Bronchial epithelial cell (primary cell): Measurements from ENCODE around the gene EIF4ENIF1. TPM values are rescaled to one million over a fixed set of nuclear protein-coding genes. Genes with fewer than 3 reads are reported as not detected.
"Not testable (repeated sequence)": the region's sequence is repeated elsewhere in the genome, so short reads cannot be mapped to it uniquely, and the experiment has no call there.

ENCODE experiments used
- DNase-seq: peaks from one replicate; pipeline ENCODE4 v3.0.0-alpha.2; 2010; ENCODE audit warnings: low read depth
- FAIRE-seq: peaks from 2 replicates; lab custom pipeline; 2011; peaks lifted over from hg19 to GRCh38; lab: Jason Lieb, UNC
- H3K27me3 ChIP-seq: 2 replicates; pipeline ENCODE4 v1.5.1; 2011; ENCODE audit warnings: low read length; ENCODE audit not compliant: control insufficient read depth, insufficient read depth
- H3K36me3 ChIP-seq: 2 replicates; pipeline ENCODE4 v1.5.1; 2011; ENCODE audit warnings: low read length; ENCODE audit not compliant: control insufficient read depth, insufficient read depth
- H3K4me3 ChIP-seq: 2 replicates; pipeline ENCODE4 v1.5.1; 2011; ENCODE audit warnings: mild to moderate bottlenecking, low read depth, low read length, control low read depth
- total RNA-seq: library from RNA; depleted of rRNA; stranded (reverse); fragments of >200 nt; gene quantifications from 2 replicates; pipeline ENCODE4 v1.2.1, GENCODE V29; 2014
- TF ChIP-seq, protein P1 (sequence below): IDR thresholded peaks from 2 replicates; pipeline ENCODE4 v1.5.1; 2011; ENCODE audit warnings: mild to moderate bottlenecking, moderate library complexity, low read length, control low read depth, inconsistent platforms; ENCODE audit not compliant: insufficient read depth, severe bottlenecking

Gene EIF4ENIF1
- total RNA-seq, 1 donor from 2014 or later, result 5.3 TPM

DNA sequence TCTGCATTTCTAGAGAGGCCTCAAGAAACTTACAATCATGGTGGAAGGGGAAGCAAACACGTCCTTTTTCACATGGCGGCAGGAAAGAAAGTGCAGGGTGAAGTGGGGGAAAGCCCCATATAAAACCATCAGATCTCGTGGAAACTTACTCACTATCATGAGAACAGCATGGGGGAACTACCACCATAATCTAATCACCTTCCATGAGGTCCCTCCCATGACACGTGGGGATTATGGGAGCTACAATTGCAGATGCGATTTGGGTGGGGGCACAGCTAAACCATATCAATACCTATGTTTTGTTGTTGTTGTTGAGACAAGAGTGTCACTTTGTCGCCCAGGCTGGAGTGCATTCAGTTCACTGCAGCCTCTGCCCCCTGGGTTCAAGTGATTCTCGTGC is 36.6 kb upstream of the EIF4ENIF1 start:
- no peak overlapping the region for H3K4me3 ChIP-seq
- no peak for DNase-seq
- H3K27me3 ChIP-seq, result no peaks in the 10 kb centered on the region
- TF ChIP-seq, protein P1, sequence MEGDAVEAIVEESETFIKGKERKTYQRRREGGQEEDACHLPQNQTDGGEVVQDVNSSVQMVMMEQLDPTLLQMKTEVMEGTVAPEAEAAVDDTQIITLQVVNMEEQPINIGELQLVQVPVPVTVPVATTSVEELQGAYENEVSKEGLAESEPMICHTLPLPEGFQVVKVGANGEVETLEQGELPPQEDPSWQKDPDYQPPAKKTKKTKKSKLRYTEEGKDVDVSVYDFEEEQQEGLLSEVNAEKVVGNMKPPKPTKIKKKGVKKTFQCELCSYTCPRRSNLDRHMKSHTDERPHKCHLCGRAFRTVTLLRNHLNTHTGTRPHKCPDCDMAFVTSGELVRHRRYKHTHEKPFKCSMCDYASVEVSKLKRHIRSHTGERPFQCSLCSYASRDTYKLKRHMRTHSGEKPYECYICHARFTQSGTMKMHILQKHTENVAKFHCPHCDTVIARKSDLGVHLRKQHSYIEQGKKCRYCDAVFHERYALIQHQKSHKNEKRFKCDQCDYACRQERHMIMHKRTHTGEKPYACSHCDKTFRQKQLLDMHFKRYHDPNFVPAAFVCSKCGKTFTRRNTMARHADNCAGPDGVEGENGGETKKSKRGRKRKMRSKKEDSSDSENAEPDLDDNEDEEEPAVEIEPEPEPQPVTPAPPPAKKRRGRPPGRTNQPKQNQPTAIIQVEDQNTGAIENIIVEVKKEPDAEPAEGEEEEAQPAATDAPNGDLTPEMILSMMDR, result no peak
- H3K36me3 ChIP-seq, result no peaks in the 10 kb centered on the region
- FAIRE-seq, result no peak

DNA sequence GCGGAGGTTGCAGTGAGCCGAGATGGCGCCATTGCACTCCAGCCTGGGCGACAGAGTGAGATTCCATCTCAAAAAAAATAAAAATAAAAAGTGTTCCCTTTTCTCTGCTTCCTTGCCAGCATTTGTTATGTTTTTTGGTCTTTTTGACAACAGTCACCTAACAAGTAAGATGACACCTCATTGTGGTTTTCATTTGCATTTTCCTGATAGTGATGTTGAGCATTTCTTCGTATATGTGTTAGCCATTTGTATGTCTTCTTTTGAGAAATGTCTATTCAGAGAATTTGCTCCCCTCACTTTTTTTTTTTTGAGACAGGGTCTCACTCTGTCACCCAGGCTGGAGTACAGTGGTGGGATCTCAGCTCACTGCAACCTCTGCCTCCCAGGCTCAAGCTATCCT is 34.5 kb upstream of the EIF4ENIF1 start:
- H3K36me3 ChIP-seq, H3K4me3 ChIP-seq, FAIRE-seq, DNase-seq, H3K27me3 ChIP-seq: not testable (repeated sequence)

- FAIRE-seq, result no peak
Observed at GRCh38 chr22:31520051-31520450, 30.4 kb upstream of the EIF4ENIF1 start.

GRCh38 chr22:31509061-31509762 is 19.6 kb upstream of the EIF4ENIF1 start:
- TF ChIP-seq, protein P1, result no peak
- Histone ChIP-seq H3K27me3 (no peaks in the 10 kb centered on the region), H3K36me3 (no peaks in the 10 kb centered on the region), H3K4me3 (no peak overlapping the region)
- DNase-seq (no peak), FAIRE-seq (no peak)

More at GRCh38 chr22:31520051-31520450, 30.4 kb upstream of the EIF4ENIF1 start:
- Histone ChIP-seq H3K4me3 (no peak overlapping the region), H3K36me3 (no peaks in the 10 kb centered on the region), H3K27me3 (no peaks in the 10 kb centered on the region)
- TF ChIP-seq, protein P1, result no peak
- DNase-seq, result no peak

GRCh38 chr22:31508536-31508935 is 18.9 kb upstream of the EIF4ENIF1 start:
- H3K27me3 ChIP-seq, result no peaks in the 10 kb centered on the region

DNA sequence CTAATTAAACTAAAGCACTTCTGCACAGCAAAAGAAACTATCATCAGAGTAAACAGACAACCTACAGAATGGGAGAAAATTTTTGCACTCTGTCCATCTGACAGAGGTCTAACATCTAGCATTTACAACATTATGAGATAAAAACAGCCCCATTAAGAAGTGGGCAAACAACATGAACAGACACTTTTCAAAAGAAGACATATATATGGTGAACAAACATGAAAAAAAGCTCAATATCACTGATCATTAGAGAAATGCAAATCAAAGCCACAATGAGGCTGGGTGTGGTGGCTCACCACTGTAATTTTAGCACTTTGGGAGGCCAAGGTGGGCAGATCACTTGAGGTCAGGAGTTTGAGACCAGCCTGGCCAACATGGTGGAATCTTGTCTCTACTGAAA is 17.9 kb upstream of the EIF4ENIF1 start:
- H3K36me3 ChIP-seq, DNase-seq, FAIRE-seq, H3K4me3 ChIP-seq, H3K27me3 ChIP-seq: not testable (repeated sequence)

More at GRCh38 chr22:31508536-31508935, 18.9 kb upstream of the EIF4ENIF1 start:
- H3K4me3 ChIP-seq, result no peak overlapping the region
- no peak for FAIRE-seq
- no peak for DNase-seq
- TF ChIP-seq, protein P1, result no peak
- no peaks in the 10 kb centered on the region for H3K36me3 ChIP-seq

GRCh38 chr22:31504282-31504681 is 14.6 kb upstream of the EIF4ENIF1 start:
- H3K27me3 ChIP-seq, result no peaks in the 10 kb centered on the region
- FAIRE-seq, result no peak

More at GRCh38 chr22:31504282-31504681, 14.6 kb upstream of the EIF4ENIF1 start:
- no peak overlapping the region for H3K4me3 ChIP-seq
- peak; percentile 49 for DNase-seq
- H3K36me3 ChIP-seq, result peaks cover 1% of the 10 kb centered on the region
- TF ChIP-seq, protein P1, result no peak
